ENCODE data around the gene ICA1.

ICA1 gene

GRCh38 chr7:8228766-8229674 is 32.9 kb downstream of the ICA1 start:
- H3K4me3 ChIP-seq (ENCODE audit: control insufficient read depth, low read depth, low read length), result no peak overlapping the region

GRCh38 chr7:8228068-8228467 is 33.9 kb downstream of the ICA1 start:
- TF ChIP-seq CTCF (IDR thresholded peaks at IDR 0.05; ENCODE audit: control insufficient read depth, insufficient read depth, low read depth, low read length, missing control alignments), result no peak
- H3K4me3 ChIP-seq (ENCODE audit: control insufficient read depth, low read depth, low read length), result no peak overlapping the region
- no peak for DNase-seq (ENCODE audit: low read depth)

More at GRCh38 chr7:8228766-8229674, 32.9 kb downstream of the ICA1 start:
- DNase-seq (ENCODE audit: low read depth), result no peak
- no peak for TF ChIP-seq CTCF (IDR thresholded peaks at IDR 0.05; ENCODE audit: control insufficient read depth, insufficient read depth, low read depth, low read length, missing control alignments)

- no peak for DNase-seq (ENCODE audit: low read depth)
- H3K4me3 ChIP-seq (ENCODE audit: control insufficient read depth, low read depth, low read length), result no peak overlapping the region
- no peak for TF ChIP-seq CTCF (IDR thresholded peaks at IDR 0.05; ENCODE audit: control insufficient read depth, insufficient read depth, low read depth, low read length, missing control alignments)
Observed at GRCh38 chr7:8227261-8227660, 34.7 kb downstream of the ICA1 start.

- no peak for DNase-seq (ENCODE audit: low read depth)
- H3K4me3 ChIP-seq (ENCODE audit: control insufficient read depth, low read depth, low read length), result no peak overlapping the region
- TF ChIP-seq CTCF (IDR thresholded peaks at IDR 0.05; ENCODE audit: control insufficient read depth, insufficient read depth, low read depth, low read length, missing control alignments), result no peak
Observed at GRCh38 chr7:8226501-8226900, 35.5 kb downstream of the ICA1 start.

- TF ChIP-seq CTCF (IDR thresholded peaks at IDR 0.05; ENCODE audit: control insufficient read depth, insufficient read depth, low read depth, low read length, missing control alignments), result no peak
- H3K4me3 ChIP-seq (ENCODE audit: control insufficient read depth, low read depth, low read length), result no peak overlapping the region
- DNase-seq (ENCODE audit: low read depth), result no peak
Observed at GRCh38 chr7:8221567-8221966, 40.4 kb downstream of the ICA1 start.

- DNase-seq (ENCODE audit: low read depth), result no peak
- TF ChIP-seq CTCF (IDR thresholded peaks at IDR 0.05; ENCODE audit: control insufficient read depth, insufficient read depth, low read depth, low read length, missing control alignments), result no peak
- H3K4me3 ChIP-seq (ENCODE audit: control insufficient read depth, low read depth, low read length), result no peak overlapping the region
Observed at GRCh38 chr7:8221101-8221495, 40.9 kb downstream of the ICA1 start.

Measured in AG09309 (cell line).